GM19328 (cell line): ENCODE results near the gene NEURL1B.
"Not testable (repeated sequence)": the region's sequence is repeated elsewhere in the genome, so short reads cannot be mapped to it uniquely, and the experiment has no call there.

Experiments
- ATAC-seq: cut with Tn5 transposase; IDR thresholded peaks from one replicate; pipeline ENCODE4 v1.9.1; 2021; ENCODE audit warnings: mild to moderate bottlenecking, moderate library complexity; ENCODE audit not compliant: unreplicated experiment

NEURL1B gene

GRCh38 chr5:172691886-172692285 is 50.8 kb downstream of the NEURL1B start:
- no peak for ATAC-seq

- ATAC-seq = no peak
These were observed 51.4 kb downstream of the NEURL1B start for GRCh38 chr5:172692451-172692850.

DNA sequence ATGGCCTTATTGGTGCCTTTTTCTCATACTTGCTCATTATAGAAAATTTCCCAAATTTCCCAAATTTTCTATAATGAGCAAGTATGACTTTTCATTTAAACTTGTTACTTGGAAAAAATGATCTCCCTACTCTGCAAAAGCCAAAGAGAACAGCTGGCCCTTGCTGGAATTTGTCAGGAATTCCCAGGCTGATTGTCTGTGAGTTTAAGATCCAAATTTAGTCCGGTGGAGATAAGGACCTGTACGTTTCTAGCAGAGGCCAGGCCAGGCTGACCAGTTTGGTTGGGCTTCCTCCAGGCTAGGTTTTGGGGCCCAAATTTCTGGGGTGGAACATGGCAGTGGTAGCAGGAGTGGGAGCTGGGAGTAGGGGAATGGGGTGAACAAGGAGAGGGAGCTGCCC is 51.9 kb downstream of the NEURL1B start:
- no peak for ATAC-seq

DNA sequence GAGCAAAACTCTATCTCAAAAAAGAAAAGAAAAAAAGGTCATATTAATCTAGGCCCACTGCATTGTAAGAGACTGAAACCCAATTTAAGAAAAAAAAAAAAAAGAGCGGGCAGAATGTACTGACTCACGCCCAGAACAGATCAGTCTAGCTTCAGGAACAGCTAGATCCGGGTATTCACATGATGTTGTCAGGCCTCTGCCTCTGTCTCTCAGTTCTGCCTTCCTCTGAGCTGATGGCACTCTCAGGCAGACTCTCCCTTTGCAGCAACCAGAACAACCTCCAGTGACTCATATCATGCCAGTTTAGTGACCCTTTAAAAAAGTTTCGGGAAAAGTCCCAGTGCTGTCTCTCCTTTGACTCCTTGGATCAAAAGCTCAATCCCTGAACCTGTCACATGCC is 53.0 kb downstream of the NEURL1B start:
- no peak for ATAC-seq

GRCh38 chr5:172694541-172694940 is 53.5 kb downstream of the NEURL1B start:
- no peak for ATAC-seq

DNA sequence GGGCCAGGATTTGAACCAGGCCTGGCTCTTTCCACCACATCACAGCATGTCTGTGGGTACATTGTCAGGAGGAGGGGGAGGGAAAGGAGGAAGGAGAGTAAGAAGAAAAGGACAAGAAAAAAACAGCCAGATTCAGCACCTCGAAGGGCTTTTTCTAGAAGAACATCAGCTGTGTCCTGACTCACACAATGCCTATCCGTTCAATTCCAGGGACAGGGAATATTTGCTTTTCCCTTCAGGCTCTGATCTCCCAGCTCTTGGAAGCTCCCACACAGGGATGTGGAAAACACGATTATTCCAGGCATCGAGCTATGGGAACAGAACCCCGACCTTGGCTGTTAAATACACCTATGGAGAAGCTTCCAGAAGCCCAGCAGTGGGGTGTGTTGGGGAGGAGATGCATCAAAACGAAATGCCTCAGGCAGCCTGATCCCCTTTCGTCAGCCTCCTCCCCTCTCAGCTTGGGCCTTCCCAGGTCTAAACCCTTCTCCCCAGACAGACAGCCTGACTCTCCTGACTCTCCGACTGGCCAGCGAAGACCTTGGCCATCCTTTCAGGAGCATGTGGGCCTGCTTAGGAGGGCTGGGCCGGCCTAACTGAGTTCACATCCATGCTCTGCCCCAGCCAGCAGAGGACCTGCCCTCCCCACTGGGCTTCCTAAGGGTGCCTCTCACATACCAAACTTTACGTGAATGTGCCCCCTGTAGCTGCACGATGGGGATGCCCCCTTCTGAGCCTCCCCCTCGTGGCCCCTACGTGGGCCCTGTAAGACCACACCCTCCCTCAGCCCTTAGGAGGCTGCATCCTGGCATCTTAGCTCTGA is 54.4 kb downstream of the NEURL1B start:
- no peak for ATAC-seq

- no peak for ATAC-seq
These were observed 55.2 kb downstream of the NEURL1B start for GRCh38 chr5:172696171-172696849.

- no peak for ATAC-seq
These were observed 56.4 kb downstream of the NEURL1B start for GRCh38 chr5:172697123-172698121.

GRCh38 chr5:172699423-172699822 is 58.4 kb downstream of the NEURL1B start:
- no peak for ATAC-seq

DNA sequence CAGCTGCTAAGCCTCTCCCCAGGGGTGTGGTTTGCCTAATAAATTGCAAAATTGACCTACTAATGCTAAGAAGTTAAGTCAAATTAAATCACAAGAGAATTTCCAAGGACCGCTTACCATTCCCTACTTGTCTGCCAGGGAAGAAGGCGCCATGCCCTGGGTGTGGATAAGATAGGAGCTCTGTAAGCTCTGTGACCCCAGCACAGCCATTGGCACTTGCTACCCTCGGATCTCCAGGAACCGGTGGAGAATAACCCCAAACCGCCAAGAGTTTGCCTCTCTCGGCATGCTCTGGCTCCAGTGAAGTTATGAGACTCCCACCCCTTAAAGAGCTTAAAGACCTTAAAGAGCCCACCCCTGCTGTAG is 58.9 kb downstream of the NEURL1B start:
- no peak for ATAC-seq

DNA sequence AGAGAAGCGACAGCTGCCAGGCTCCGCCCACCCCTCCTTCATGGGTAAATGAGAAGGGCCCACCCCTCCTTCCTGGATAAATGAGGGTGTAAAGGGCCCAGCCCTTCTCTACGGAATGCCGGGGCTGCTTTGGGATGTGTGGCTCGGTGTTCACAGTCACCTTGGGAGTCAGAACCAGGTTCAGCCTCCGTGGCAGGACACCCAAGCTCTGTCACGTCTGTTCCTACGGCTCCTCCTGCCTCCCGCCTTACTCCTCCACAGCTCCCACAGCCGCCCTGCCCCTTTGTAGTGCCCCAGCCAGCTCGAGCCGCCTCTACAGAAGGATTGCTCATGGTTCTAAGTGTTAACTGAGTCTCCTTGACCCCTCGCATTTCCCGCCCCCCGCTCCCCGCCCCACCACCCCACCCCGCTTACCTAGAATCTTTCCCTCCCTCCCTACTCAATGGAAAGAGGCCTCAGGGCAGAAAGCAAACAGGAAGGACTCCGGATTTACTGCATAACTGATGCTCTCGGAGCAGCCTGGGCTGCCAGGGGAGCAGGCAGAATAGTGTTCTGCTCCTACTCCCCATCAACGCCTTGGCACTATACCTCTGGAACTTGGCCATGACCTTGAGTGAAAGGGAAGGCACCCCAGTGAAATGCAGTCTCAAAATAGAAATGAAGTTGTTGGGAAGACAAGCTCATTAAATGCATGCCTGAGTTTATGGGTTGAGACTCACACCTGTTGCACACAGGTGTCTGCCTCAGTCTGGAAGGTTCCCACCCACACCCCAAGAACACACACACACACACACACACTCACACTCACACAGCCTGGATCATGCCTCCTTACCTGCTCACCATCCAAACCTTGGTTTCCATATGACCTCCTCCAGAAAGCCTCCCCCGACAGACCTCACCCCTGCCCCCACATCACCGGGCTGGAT is 59.6 kb downstream of the NEURL1B start:
- no peak for ATAC-seq

GRCh38 chr5:172701291-172701656 is 60.2 kb downstream of the NEURL1B start:
- no peak for ATAC-seq

DNA sequence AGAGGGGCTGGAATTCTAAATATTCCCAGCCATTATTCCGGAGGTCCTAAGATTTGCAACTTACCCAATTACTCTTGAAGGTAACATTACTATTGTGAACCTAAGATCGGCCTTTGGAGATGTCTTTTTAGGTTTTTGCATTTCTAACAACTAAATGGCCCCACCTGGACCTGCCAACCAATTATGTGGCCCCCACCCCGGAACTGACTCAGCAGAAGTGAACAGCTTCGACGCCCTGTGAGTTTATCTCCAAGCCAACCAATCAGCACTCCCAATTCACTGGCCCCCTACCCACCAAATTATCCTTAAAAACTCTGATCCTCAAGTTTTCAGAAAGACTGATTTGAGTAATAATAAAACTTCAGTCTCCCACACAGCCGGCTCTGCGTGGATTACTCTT is 62.9 kb downstream of the NEURL1B start:
- no peak for ATAC-seq

DNA sequence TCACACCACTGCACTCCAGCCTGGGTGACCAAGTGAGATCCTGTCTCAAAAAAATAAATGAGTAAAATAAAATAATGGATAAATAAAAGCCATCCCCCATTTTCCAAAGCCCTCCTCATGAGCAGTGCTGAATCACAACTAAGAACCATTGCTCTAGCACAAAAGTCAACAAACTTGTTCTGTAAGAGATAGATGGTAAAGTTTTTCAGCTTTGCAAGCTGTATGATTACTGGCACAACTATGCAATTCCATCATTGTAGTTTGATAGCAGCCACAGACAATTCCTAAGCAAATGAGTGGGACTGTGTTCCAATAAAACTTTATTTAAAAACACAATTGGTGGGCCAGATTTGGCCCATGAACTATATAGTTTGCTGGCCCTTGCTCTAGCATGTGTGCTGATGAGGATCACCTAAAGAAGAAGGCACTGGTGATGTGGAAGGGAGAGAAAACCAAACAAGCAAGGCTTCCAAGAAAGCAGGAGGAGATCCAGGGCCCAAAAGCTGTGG is 64.6 kb downstream of the NEURL1B start:
- ATAC-seq = no peak

DNA sequence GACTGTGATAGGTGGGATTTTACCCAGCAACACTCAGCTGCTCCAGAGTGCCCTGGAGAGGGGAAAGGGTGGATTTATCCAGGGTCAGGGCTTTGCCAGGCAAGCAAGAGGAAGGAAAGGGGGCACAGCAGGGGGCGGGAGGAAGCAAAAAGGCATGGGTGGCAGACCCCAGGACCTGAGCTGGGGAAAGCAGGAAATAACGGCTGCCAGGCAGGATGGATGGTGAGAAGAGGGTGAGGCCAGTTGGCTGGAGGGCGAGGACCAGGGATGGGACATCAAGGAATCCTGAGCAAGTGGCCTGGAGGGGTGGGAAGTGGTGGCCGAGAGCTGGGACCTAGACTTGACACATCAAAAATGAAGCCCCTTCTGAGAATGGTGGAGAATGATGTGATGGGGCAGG is 65.7 kb downstream of the NEURL1B start:
- no peak for ATAC-seq

GRCh38 chr5:172707285-172708182 is 66.5 kb downstream of the NEURL1B start:
- no peak for ATAC-seq

DNA sequence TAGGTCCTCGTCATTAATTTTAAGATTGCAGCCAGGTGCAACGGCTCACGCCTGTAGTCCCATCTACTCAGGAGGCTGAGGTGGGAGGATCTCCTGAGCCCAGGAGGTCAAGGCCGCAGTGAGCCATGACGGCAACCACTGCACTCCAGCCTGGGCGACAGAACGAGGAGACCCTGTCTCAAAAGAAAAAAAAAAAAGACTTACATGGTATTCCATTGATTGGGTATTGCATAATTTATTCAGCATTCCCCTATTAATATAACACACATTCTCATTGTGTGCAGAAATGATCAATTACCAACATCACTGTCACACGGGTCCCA is 67.1 kb downstream of the NEURL1B start:
- no peak for ATAC-seq

DNA sequence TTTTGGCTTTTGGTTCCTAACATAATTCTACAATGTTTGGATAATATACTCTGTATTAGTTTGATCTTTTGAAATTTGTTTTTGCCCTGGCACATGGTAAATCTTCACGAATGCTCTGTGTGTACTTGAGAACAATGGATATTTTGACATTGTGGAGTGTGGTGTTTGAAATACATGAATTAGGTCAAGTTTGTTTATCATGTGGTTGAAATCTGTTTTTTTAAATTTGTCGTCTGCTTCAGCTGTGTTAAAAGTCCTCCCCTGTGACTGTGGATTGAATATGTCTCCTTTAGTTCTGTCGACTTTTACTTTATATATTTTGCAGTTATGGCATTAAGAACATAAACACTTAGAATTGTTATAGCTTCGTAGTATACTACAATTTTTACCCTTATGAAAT is 69.6 kb downstream of the NEURL1B start:
- ATAC-seq = no peak

DNA sequence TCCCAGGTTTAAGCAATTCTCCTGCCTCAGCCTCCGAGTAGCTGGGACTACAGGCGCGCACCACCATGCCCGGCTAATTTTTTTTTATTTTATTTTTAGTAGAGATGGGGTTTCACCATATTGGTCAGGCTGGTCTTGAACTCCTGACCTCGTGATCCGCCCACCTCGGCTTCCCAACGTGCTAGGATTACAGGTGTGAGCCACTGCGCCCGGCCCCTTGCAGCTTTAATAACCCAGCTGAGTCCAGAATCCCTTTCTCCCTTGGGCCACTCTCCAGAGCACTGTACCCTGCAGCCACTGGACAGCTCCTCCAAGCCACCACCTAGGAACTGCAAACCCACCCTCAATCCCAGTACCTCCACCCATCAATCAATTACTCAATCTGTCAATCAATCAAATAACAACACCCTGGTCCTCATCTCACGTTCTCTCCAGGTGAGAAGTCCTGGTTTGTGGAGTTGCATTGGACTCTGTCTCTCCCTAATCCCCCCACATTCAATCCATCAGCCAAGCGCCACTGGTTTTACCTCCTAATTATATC is 70.3 kb downstream of the NEURL1B start:
- not testable (repeated sequence) for ATAC-seq
